Neural progenitor cell (in vitro differentiated cells): ENCODE results near the gene C15orf62.

Source experiments
- EZH2 ChIP-seq: fragments of 200-600 bp; sonication (generic); IDR thresholded peaks from 2 replicates; pipeline ENCODE4 v1.6.1; 2017; ENCODE audit warnings: antibody characterized with exemption, mild to moderate bottlenecking, moderate library complexity
- EZH2phosphoT487 ChIP-seq: fragments of 200-600 bp; sonication (generic); IDR thresholded peaks from 2 replicates; pipeline ENCODE4 v1.6.1; 2017; ENCODE audit warnings: antibody characterized with exemption
- TF ChIP-seq, protein P1 (sequence below): fragments of 200-600 bp; sonication (generic); IDR thresholded peaks from 2 replicates; pipeline ENCODE4 v1.5.1; 2017; ENCODE audit warnings: antibody characterized with exemption, mild to moderate bottlenecking

DNA sequence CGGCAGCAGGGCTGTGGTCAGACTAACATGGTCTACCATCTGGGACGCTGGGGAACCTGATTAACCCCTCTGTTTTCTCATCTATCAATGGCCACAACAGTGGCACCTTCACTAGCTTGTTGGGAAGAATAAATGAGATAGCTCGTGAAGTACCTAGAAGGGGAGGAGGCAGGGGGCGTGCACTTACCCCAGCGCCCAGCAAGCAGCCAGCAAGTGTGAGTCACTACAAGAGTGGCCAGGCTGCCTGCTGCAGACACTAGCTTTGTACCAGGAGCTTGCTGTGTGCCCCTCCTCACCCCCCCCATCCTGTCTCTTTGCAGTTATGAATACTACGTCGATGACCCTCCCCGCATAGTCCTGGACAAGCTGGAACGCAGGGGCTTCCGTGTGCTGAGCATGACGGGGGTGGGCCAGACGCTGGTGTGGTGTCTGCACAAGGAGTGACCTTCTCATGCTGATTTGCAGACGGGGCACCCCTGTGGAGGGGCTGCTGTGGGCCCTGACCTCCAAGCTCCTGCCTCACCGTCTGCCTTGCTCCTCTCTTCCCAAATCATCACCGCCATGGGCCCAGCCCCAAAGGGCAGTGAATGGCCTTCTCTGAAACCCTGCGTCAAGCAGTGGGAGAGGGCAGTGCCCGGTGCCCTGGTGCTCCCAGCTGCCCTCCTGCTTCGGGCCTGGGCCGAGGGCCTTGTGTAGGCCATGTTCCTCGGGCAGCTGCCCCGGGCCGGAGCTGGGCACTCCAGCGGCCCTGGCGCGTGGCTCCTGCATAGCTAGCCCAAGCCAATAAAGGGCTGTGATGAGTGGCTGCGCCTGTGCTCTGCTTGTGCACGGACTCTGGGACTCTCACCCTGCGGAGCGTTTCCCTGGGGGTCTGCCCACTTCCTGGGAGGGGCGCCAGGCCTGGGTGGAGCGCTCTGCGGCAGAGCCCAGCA is 2.6 kb upstream of the C15orf62 start:
- TF ChIP-seq, protein P1, sequence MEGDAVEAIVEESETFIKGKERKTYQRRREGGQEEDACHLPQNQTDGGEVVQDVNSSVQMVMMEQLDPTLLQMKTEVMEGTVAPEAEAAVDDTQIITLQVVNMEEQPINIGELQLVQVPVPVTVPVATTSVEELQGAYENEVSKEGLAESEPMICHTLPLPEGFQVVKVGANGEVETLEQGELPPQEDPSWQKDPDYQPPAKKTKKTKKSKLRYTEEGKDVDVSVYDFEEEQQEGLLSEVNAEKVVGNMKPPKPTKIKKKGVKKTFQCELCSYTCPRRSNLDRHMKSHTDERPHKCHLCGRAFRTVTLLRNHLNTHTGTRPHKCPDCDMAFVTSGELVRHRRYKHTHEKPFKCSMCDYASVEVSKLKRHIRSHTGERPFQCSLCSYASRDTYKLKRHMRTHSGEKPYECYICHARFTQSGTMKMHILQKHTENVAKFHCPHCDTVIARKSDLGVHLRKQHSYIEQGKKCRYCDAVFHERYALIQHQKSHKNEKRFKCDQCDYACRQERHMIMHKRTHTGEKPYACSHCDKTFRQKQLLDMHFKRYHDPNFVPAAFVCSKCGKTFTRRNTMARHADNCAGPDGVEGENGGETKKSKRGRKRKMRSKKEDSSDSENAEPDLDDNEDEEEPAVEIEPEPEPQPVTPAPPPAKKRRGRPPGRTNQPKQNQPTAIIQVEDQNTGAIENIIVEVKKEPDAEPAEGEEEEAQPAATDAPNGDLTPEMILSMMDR, result no peak
- TF ChIP-seq EZH2phosphoT487, result no peak
- TF ChIP-seq EZH2, result no peak
